ENCODE data around the gene NOS1AP.

GRCh38 chr1:162250004-162250730, 180.7 kb downstream of the NOS1AP start:
- TF ChIP-seq, protein P1, sequence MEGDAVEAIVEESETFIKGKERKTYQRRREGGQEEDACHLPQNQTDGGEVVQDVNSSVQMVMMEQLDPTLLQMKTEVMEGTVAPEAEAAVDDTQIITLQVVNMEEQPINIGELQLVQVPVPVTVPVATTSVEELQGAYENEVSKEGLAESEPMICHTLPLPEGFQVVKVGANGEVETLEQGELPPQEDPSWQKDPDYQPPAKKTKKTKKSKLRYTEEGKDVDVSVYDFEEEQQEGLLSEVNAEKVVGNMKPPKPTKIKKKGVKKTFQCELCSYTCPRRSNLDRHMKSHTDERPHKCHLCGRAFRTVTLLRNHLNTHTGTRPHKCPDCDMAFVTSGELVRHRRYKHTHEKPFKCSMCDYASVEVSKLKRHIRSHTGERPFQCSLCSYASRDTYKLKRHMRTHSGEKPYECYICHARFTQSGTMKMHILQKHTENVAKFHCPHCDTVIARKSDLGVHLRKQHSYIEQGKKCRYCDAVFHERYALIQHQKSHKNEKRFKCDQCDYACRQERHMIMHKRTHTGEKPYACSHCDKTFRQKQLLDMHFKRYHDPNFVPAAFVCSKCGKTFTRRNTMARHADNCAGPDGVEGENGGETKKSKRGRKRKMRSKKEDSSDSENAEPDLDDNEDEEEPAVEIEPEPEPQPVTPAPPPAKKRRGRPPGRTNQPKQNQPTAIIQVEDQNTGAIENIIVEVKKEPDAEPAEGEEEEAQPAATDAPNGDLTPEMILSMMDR (conservative IDR thresholded peaks at IDR 0.05; ENCODE audit: low read length): no peak
- TF ChIP-seq EZH2phosphoT487 (IDR thresholded peaks at IDR 0.05; ENCODE audit: borderline replicate concordance): no peak
